Esophagus muscularis mucosa (tissue), 3 donors: ENCODE data around the gene RBM19.

Experiments
- CTCF ChIP-seq, 3 experiments: fragments of 200-600 bp in 2 of 3; fragments of 450-650 bp in 1 of 3; sonication (generic) in 2 of 3; IDR thresholded peaks; one replicate each; pipeline ENCODE4 v1.5.1; 2017 to 2019; ENCODE audit warnings: antibody characterized with exemption in 3 of 3, mild to moderate bottlenecking in 2 of 3, moderate library complexity in 1 of 3
- POLR2A ChIP-seq: fragments of 450-650 bp; IDR thresholded peaks from one replicate; pipeline ENCODE4 v1.6.1; 2017; ENCODE audit warnings: antibody characterized with exemption, moderate library complexity, mild to moderate bottlenecking, low read depth

GRCh38 chr12:113815031-113815430 is 151.1 kb downstream of the RBM19 start:
- TF ChIP-seq CTCF (IDR thresholded peaks at IDR 0.05) (no peak), POLR2A (no peak)
